Liver (tissue), 9 donors: ENCODE results near the gene NOS1AP. TPM values are rescaled to one million over a fixed set of nuclear protein-coding genes. Genes with fewer than 3 reads are reported as not detected.

Source experiments
- DNase-seq: peaks from one replicate; pipeline ENCODE4 v3.0.0-alpha.2; 2017; ENCODE audit warnings: low spot score
- H3K27ac ChIP-seq, 2 donors: one replicate each; pipeline ENCODE4 v1.7.0; 2013; ENCODE audit warnings: inconsistent platforms in 2 of 2, low read length in 2 of 2, control low read depth in 1 of 2, low read depth in 1 of 2, mild to moderate bottlenecking in 1 of 2
- H3K27me3 ChIP-seq, 4 donors: one replicate each; pipeline versions ENCODE4 v1.6.1 to v1.7.0; 2013; ENCODE audit warnings: low read length in 3 of 4, inconsistent platforms in 1 of 4, mild to moderate bottlenecking in 1 of 4, moderate library complexity in 1 of 4; ENCODE audit not compliant: control insufficient read depth in 4 of 4, insufficient read depth in 4 of 4
- H3K36me3 ChIP-seq, 4 donors: one replicate each; pipeline versions ENCODE4 v1.6.1 to v1.7.0; 2013; ENCODE audit warnings: low read length in 3 of 4, mild to moderate bottlenecking in 3 of 4, low read depth in 1 of 4, moderate library complexity in 1 of 4; ENCODE audit not compliant: control insufficient read depth in 4 of 4, insufficient read depth in 3 of 4
- H3K4me1 ChIP-seq, 4 donors: one replicate each; pipeline versions ENCODE4 v1.6.1 to v1.7.0; 2013; ENCODE audit warnings: low read length in 3 of 4, mild to moderate bottlenecking in 3 of 4, moderate library complexity in 1 of 4; ENCODE audit not compliant: control insufficient read depth in 4 of 4, insufficient read depth in 4 of 4
- H3K4me3 ChIP-seq, 3 donors: one replicate each; pipeline versions ENCODE4 v1.6.1 to v1.7.0; 2013; ENCODE audit warnings: low read length in 3 of 3, control low read depth in 1 of 3, low read depth in 1 of 3, mild to moderate bottlenecking in 1 of 3
- H3K9ac ChIP-seq, 2 donors: one replicate each; pipeline ENCODE4 v1.7.0; 2013; ENCODE audit warnings: low read length in 2 of 2, mild to moderate bottlenecking in 2 of 2, moderate library complexity in 2 of 2, control low read depth in 1 of 2, low read depth in 1 of 2
- H3K9me3 ChIP-seq, 4 donors: one replicate each; pipeline versions ENCODE4 v1.6.1 to v1.7.0; 2013; ENCODE audit warnings: low read length in 3 of 4; ENCODE audit not compliant: control insufficient read depth in 4 of 4
- ATF3 ChIP-seq: IDR thresholded peaks from 2 replicates; pipeline ENCODE4 v1.6.1; 2016; ENCODE audit warnings: antibody characterized with exemption
- CTCF ChIP-seq: fragments of 150-350 bp; IDR thresholded peaks from 2 replicates; pipeline ENCODE4 v1.5.1; 2017; ENCODE audit warnings: improper control_type of control experiment, low read depth, low read length; ENCODE audit not compliant: missing input control
- EGR1 ChIP-seq, 2 donors: IDR thresholded peaks; 2 replicates each; pipeline ENCODE4 v1.6.1; 2016 to 2018; ENCODE audit warnings: antibody characterized with exemption in 2 of 2, low read depth in 2 of 2
- FOXA1 ChIP-seq: IDR thresholded peaks from 2 replicates; pipeline ENCODE4 v1.6.1; 2016; ENCODE audit warnings: antibody characterized with exemption
- FOXA2 ChIP-seq: IDR thresholded peaks from 2 replicates; pipeline ENCODE4 v1.6.1; 2016; ENCODE audit warnings: antibody characterized with exemption
- GABPA ChIP-seq, 2 donors: IDR thresholded peaks in 1 of 2; conservative IDR thresholded peaks in 1 of 2; 2 replicates each; pipeline ENCODE4 v1.6.1; 2016; ENCODE audit warnings: antibody characterized with exemption in 2 of 2, mild to moderate bottlenecking in 1 of 2, moderate library complexity in 1 of 2
- HNF4A ChIP-seq, 2 donors: conservative IDR thresholded peaks; 2 replicates each; pipeline ENCODE4 v1.6.1; 2016; ENCODE audit warnings: antibody characterized with exemption in 2 of 2, mild to moderate bottlenecking in 2 of 2
- HNF4G ChIP-seq: IDR thresholded peaks from 2 replicates; pipeline ENCODE4 v1.6.1; 2016; ENCODE audit warnings: antibody characterized with exemption
- JUND ChIP-seq, 2 donors: IDR thresholded peaks; 2 replicates each; pipeline ENCODE4 v1.6.1; 2016; ENCODE audit warnings: antibody characterized with exemption in 2 of 2
- MAX ChIP-seq: IDR thresholded peaks from 2 replicates; pipeline ENCODE4 v1.6.1; 2016; ENCODE audit warnings: antibody characterized with exemption
- NR2F2 ChIP-seq: IDR thresholded peaks from 2 replicates; pipeline ENCODE4 v1.6.1; 2016; ENCODE audit warnings: antibody characterized with exemption
- RAD21 ChIP-seq, 2 donors: IDR thresholded peaks; 2 replicates each; pipeline ENCODE4 v1.6.1; 2016; ENCODE audit warnings: antibody characterized with exemption in 2 of 2, mild to moderate bottlenecking in 2 of 2
- REST ChIP-seq: IDR thresholded peaks from 2 replicates; pipeline ENCODE4 v1.6.1; 2016; ENCODE audit warnings: antibody characterized with exemption, mild to moderate bottlenecking
- RXRA ChIP-seq, 2 donors: IDR thresholded peaks; 2 replicates each; pipeline ENCODE4 v1.6.1; 2017 to 2018; ENCODE audit warnings: antibody characterized with exemption in 2 of 2, mild to moderate bottlenecking in 1 of 2
- SP1 ChIP-seq: IDR thresholded peaks from 2 replicates; pipeline ENCODE4 v1.6.1; 2018; ENCODE audit warnings: antibody characterized with exemption, mild to moderate bottlenecking
- TAF1 ChIP-seq: conservative IDR thresholded peaks from 2 replicates; pipeline ENCODE4 v1.6.1; 2016; ENCODE audit warnings: antibody characterized with exemption, mild to moderate bottlenecking
- YY1 ChIP-seq: IDR thresholded peaks from 2 replicates; pipeline ENCODE4 v1.6.1; 2016; ENCODE audit warnings: antibody characterized with exemption, mild to moderate bottlenecking
- ZBTB33 ChIP-seq: IDR thresholded peaks from 2 replicates; pipeline ENCODE4 v1.6.1; 2016; ENCODE audit warnings: antibody characterized with exemption
- WGBS: extraction: QIAGEN DNeasy Blood & Tissue Kit; methylation state at CpG from one replicate; pipeline ENCODE4 v1.1.7; 2013; 5-methylcytosine and 5-hydroxymethylcytosine counted together
- polyA plus RNA-seq, 2 donors: library from polyadenylated mRNA; stranded (reverse) in 1 of 2; unstranded in 1 of 2; fragments of 200-250 nt in 1 of 2; fragments of >200 nt in 1 of 2; fragmentation: Nextera tagmentation in 1 of 2; extraction: Ambion mirVana in 1 of 2; gene quantifications; one replicate each; pipeline versions ENCODE4 v1.2.1 to v1.2.3, GENCODE V29; 2013 to 2015
- total RNA-seq, 2 donors: library from RNA; depleted of rRNA; stranded (reverse); fragments of >200 nt; gene quantifications; one replicate each; pipeline ENCODE4 v1.2.3, GENCODE V29; 2014
- donor health status: healthy.
- donor health status: healthy.
- donor health status: healthy.
- donor health status: healthy.
- donor health status: healthy.

NOS1AP gene
- total and polyA plus RNA-seq, 4 donors: 1.4 to 13.0 (median 4.5) TPM

GRCh38 chr1:162230096-162230495 lies 160.6 kb downstream of the NOS1AP start:
- Histone ChIP-seq H3K9ac (no peak overlapping the region), H3K9me3 (no peaks in the 10 kb centered on the region), H3K36me3 (no peaks in the 10 kb centered on the region), H3K27me3 (no peaks in the 10 kb centered on the region), H3K4me3 (no peak overlapping the region), H3K4me1 (peaks cover 15 to 53% (median 47%) of the 10 kb centered on the region in 4 donors), H3K27ac (peak overlapping the region in 1 of 2 donors; percentile 7)
- DNase-seq: no peak
- peak; percentile 33 for TF ChIP-seq CTCF
- TF ChIP-seq MAX: no peak
- peak in 1 of 2 donors; percentile 16 for TF ChIP-seq RXRA (IDR thresholded peaks at IDR 0.05)
- TF ChIP-seq YY1: peak; percentile 28
- peak; percentile 96 for TF ChIP-seq REST
- peak; percentile 69 to 71 for TF ChIP-seq RAD21 (IDR thresholded peaks at IDR 0.05)
- TF ChIP-seq ATF3: no peak
- TF ChIP-seq EGR1 (IDR thresholded peaks at IDR 0.05; ENCODE audit: low read depth in 2 of 2): no peak
- TF ChIP-seq HNF4G: no peak
- 74% methylated on average over 3 of the region's 3 CpGs for WGBS

GRCh38 chr1:162230517-162230916 lies 161.0 kb downstream of the NOS1AP start:
- no peak for DNase-seq
- H3K27ac ChIP-seq: no peak overlapping the region
- no peak overlapping the region for H3K4me3 ChIP-seq
- H3K9ac ChIP-seq: no peak overlapping the region
- peaks cover 15 to 57% (median 50%) of the 10 kb centered on the region in 4 donors for H3K4me1 ChIP-seq
- H3K36me3 ChIP-seq: no peaks in the 10 kb centered on the region
- no peaks in the 10 kb centered on the region for H3K27me3 ChIP-seq
- H3K9me3 ChIP-seq: no peaks in the 10 kb centered on the region
- 62% methylated on average over 3 of the region's 3 CpGs for WGBS
- TF ChIP-seq REST (no peak), RAD21 (IDR thresholded peaks at IDR 0.05) (no peak), GABPA (IDR thresholded peaks at IDR 0.05 in 1 of 2, conservative IDR thresholded peaks at IDR 0.05 in 1 of 2) (no peak), EGR1 (IDR thresholded peaks at IDR 0.05; ENCODE audit: low read depth in 2 of 2) (no peak), TAF1 (no peak), SP1 (no peak), YY1 (no peak), RXRA (IDR thresholded peaks at IDR 0.05) (no peak), ZBTB33 (no peak), FOXA2 (no peak), ATF3 (no peak), HNF4G (no peak), HNF4A (conservative IDR thresholded peaks at IDR 0.05) (no peak), FOXA1 (no peak), NR2F2 (no peak), JUND (IDR thresholded peaks at IDR 0.05) (no peak), MAX (no peak)
